Metanephros (tissue), 1 donor: Measurements from ENCODE around the gene HADHA. TPM values are rescaled to one million over a fixed set of nuclear protein-coding genes. Genes with fewer than 3 reads are reported as not detected.

ENCODE experiments used
- total RNA-seq: library from RNA; depleted of rRNA; stranded (reverse); fragments of >200 nt; gene quantifications from one replicate; pipeline ENCODE4 v1.2.3, GENCODE V29; 2014

HADHA gene
- total RNA-seq = 131 TPM

DNA sequence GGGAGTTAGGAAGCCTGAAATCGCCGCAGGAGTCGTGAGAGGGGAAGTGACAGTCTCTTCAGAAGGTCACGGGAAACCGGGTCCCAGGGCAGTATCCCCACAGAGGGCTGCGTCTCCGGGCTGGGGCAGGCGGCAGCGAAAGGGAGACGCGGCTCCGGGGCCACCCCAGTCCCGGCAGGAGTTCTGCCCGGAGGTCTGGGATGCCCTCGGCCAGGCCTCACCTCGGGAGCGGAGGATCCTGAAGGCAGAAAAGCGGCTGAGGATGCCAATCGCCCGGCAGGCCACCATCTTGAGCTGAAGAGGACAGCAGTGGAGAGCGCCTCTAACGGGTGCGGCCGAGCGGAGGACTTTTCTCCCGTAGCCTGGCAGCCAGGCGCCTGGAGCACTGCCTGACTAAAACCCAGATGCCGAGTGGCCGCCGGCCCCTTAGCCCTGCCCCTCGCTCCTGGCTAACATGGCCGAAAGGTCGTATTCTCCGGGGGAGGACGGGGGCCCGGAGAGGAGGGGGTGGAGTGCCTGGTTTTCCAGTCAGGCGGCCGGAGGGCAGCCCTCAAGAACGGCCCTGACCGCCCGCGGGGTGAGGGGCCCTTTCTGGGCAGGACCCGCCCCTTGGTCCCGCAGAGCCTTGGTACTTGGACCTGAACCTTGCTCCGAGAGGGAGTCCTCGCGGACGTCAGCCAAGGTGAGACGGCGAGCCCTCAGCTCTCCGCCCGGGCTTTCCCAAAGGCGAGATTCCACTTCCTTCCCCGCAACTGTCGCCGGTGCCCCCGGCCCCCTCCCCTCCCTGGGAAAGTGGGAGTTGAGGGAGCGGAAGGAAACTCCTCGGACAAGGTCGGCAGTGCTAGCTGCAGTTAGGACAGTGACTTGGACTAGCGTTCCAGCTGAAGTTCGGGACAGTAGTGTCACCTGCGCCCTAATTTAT is at the start of gene HADHA, which contains the start of gene HADHB:
TSS of gene HADHA (minus strand) at position 324 of the 922 bp plus-strand sequence. CDS start at position 288, 36 bp downstream.
TSS of gene HADHB (plus strand) at position 631 of the 922 bp plus-strand sequence. CDS start 9,316 bp downstream, outside the sequence.

DNA sequence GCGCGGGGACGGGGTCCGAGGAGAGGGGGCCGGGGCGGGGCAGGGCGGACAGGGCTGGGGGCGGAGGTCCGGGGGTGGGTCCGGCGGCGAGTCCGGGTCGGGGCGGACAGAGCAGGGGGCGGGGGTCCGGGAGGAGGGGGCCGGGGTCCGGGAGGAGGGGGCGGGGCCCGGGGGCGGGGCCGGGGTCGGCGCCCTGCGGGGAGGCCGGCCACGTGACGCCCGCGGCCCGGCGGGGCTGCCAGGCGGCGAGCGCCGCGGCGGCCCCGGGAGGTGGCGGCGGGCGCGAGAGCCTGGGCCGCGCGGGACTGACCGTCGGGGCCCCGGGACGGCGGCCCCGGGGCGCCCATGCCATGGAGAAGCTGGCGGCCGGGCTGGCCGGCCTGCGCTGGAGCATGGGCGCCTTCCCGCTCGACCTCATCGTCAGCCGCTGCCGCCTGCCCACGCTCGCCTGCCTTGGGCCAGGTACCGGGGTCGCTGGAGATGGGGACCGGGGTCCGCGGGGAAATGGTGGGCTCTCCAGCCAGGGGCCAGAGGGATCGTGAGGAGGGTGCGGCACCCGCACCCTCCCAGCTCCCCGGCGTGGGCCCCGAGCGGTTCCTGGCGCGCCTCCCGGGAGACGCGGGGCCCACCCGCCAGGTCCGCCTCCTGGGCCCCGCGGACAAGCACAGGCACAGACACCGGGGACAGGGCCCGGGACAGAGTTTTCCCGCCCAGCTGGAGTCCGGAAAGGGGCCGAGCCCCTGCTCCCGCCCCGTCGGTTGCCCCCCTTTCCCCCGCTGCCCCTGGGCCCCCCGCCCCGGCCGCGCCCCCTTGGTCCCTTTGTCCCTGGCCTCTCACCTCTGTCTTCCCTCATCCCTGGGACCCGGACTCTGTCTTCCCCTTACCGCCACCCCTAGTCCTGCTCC is 71.3 kb downstream of the HADHA start, which contains the start of gene GAREM2:
TSS of gene GAREM2 (plus strand) at position 218 of the 905 bp plus-strand sequence. CDS start at position 351, 133 bp downstream.

Other genes starting within 250 kb of the HADHA start
- 65.4 TPM for gene RAB10, start 210.5 kb downstream of the HADHA start, total RNA-seq
- 3.7 TPM for gene GAREM2, start 71.5 kb downstream of the HADHA start, total RNA-seq
- 130 TPM for gene HADHB, start 307 bp upstream of the HADHA start, total RNA-seq
- 27.8 TPM for gene SELENOI, start 101.5 kb upstream of the HADHA start, total RNA-seq
- 0.64 TPM for gene ADGRF3, start 102.2 kb upstream of the HADHA start, total RNA-seq
- gene DRC1, start 157.3 kb upstream of the HADHA start, total RNA-seq = 0.76 TPM
- 1.4 TPM for gene OTOF, start 233.5 kb upstream of the HADHA start, total RNA-seq